Panc1 (cell line): ENCODE data around the gene BNIP3. TPM values are rescaled to one million over a fixed set of nuclear protein-coding genes. Genes with fewer than 3 reads are reported as not detected.

Experiments used
- ATAC-seq: fragments of 200-7000 bp; cut with Tn5 transposase; 2 replicates; pipeline ENCODE4 v1.9.1; 2020; ENCODE audit warnings: mild to moderate bottlenecking, moderate library complexity
- BruUV-seq: library from RNA; stranded (reverse); fragments of 400-500 nt; replicated peaks from 2 replicates; lab custom pipeline; 2021; lab: Mats Ljungman, UMichigan
- CTCF ChIA-PET: fragments of 300-600 bp; sonication (Branson Sonifier 250); formaldehyde crosslinking; loops from one replicate; lab custom pipeline; 2022; ENCODE audit warnings: antibody characterized with exemption; lab: Charles Lee
- POLR2A ChIA-PET: fragments of 300-600 bp; sonication (Branson Sonifier 250); formaldehyde crosslinking; loops from one replicate; lab custom pipeline; 2022; ENCODE audit warnings: antibody characterized with exemption; lab: Charles Lee
- DNase-seq: peaks from one replicate; pipeline ENCODE4 v3.0.0-alpha.2; 2010; ENCODE audit warnings: low read depth, low spot score
- H3K27ac ChIP-seq: 2 replicates; pipeline ENCODE4 v1.5.1; 2011; ENCODE audit warnings: mild to moderate bottlenecking, low read length, inconsistent platforms
- H3K27me3 ChIP-seq: fragments of 200-500 bp; sonication (Bioruptor generic); 2 replicates; pipeline ENCODE4 v1.6.0; 2014; ENCODE audit warnings: low read length, inconsistent platforms; ENCODE audit not compliant: control insufficient read depth, insufficient read depth
- H3K36me3 ChIP-seq: fragments of 200-500 bp; sonication (Bioruptor generic); 2 replicates; pipeline ENCODE4 v1.5.1; 2014; ENCODE audit warnings: inconsistent platforms, mild to moderate bottlenecking, low read length, moderate library complexity; ENCODE audit not compliant: control insufficient read depth, insufficient read depth
- H3K4me1 ChIP-seq: 2 replicates; pipeline ENCODE4 v1.5.1; 2011; ENCODE audit warnings: inconsistent platforms, mild to moderate bottlenecking, low read length, moderate library complexity; ENCODE audit not compliant: control insufficient read depth, insufficient read depth
- H3K4me3 ChIP-seq, 2 experiments: 2 replicates each; pipeline ENCODE4 v1.5.1; 2011 to 2012; ENCODE audit warnings: low read depth in 2 of 2, low read length in 2 of 2, mild to moderate bottlenecking in 2 of 2, inconsistent platforms in 1 of 2, moderate library complexity in 1 of 2
- H3K9me3 ChIP-seq: fragments of 200-500 bp; sonication (Bioruptor generic); 2 replicates; pipeline ENCODE4 v1.5.1; 2014; ENCODE audit warnings: low read depth, mild to moderate bottlenecking, inconsistent platforms, low read length, moderate library complexity; ENCODE audit not compliant: control insufficient read depth, insufficient read depth
- CTCF ChIP-seq: fragments of 450-650 bp; IDR thresholded peaks from 2 replicates; pipeline ENCODE4 v1.5.1; 2017; ENCODE audit warnings: mild to moderate bottlenecking
- POLR2AphosphoS5 ChIP-seq: IDR thresholded peaks from 2 replicates; pipeline ENCODE4 v1.6.1; 2012; ENCODE audit warnings: mild to moderate bottlenecking, low read depth, low read length, moderate library complexity
- SIN3A ChIP-seq: IDR thresholded peaks from 2 replicates; pipeline ENCODE4 v1.6.1; 2012; ENCODE audit warnings: low read depth, mild to moderate bottlenecking, low read length, moderate library complexity, borderline replicate concordance; ENCODE audit not compliant: insufficient read depth
- TCF7L2 ChIP-seq: IDR thresholded peaks from 2 replicates; pipeline ENCODE4 v1.6.1; 2011; ENCODE audit warnings: mild to moderate bottlenecking, low read depth, low read length, inconsistent platforms
- in situ Hi-C: cut with HindIII; loops from 2 replicates; pipeline ENCODE4 v1.10.0; 2016; ENCODE audit warnings: low sequenced_read_pairs, low pct_unique_long_range_greater_than_20kb
- intact Hi-C: fragments of 100-400 bp; cut with micrococcal nuclease; formaldehyde crosslinking; loops from one replicate; pipeline ENCODE4 v1.10.0; 2022; ENCODE audit not compliant: unreplicated experiment
- total RNA-seq: library from RNA; stranded (reverse); gene quantifications from one replicate; pipeline ENCODE4 v1.2.1, GENCODE V29; 2021; ENCODE audit not compliant: unreplicated experiment
- TF ChIP-seq, protein P1 (sequence below), 2 experiments: IDR thresholded peaks; 2 replicates each; pipeline ENCODE4 v1.6.1; 2011 to 2012; ENCODE audit warnings: low read depth in 2 of 2, control low read depth in 1 of 2, low read length in 1 of 2, mild to moderate bottlenecking in 1 of 2, moderate library complexity in 1 of 2; ENCODE audit not compliant: insufficient read depth in 1 of 2

BNIP3 gene
- total RNA-seq, 1 experiment from 2014 or later, result 67.8 TPM

DNA sequence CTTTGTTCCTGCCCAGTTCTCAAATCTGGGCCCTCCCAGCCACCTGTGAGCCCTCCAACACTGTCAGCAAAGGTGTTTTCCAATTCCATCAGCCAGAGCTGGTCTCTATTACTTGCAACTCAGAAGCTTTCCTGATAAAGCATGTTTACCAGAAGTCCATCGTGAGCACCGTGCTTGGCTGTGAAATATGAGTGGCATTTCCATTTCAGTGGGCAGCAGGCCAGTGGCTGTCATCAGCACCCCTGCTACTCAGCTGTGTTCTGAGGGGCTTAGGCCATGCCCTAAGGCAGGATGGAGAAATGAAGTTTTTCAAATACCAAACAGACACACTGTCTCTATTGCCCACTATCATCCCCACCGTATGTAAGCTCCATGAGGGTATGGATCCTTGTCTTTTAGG is 12.7 kb upstream of the BNIP3 start:
- TF ChIP-seq, protein P1, sequence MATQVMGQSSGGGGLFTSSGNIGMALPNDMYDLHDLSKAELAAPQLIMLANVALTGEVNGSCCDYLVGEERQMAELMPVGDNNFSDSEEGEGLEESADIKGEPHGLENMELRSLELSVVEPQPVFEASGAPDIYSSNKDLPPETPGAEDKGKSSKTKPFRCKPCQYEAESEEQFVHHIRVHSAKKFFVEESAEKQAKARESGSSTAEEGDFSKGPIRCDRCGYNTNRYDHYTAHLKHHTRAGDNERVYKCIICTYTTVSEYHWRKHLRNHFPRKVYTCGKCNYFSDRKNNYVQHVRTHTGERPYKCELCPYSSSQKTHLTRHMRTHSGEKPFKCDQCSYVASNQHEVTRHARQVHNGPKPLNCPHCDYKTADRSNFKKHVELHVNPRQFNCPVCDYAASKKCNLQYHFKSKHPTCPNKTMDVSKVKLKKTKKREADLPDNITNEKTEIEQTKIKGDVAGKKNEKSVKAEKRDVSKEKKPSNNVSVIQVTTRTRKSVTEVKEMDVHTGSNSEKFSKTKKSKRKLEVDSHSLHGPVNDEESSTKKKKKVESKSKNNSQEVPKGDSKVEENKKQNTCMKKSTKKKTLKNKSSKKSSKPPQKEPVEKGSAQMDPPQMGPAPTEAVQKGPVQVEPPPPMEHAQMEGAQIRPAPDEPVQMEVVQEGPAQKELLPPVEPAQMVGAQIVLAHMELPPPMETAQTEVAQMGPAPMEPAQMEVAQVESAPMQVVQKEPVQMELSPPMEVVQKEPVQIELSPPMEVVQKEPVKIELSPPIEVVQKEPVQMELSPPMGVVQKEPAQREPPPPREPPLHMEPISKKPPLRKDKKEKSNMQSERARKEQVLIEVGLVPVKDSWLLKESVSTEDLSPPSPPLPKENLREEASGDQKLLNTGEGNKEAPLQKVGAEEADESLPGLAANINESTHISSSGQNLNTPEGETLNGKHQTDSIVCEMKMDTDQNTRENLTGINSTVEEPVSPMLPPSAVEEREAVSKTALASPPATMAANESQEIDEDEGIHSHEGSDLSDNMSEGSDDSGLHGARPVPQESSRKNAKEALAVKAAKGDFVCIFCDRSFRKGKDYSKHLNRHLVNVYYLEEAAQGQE (IDR thresholded peaks at IDR 0.05; ENCODE audit: insufficient read depth in 1 of 2, low read depth in 2 of 2, low read length in 1 of 2), result no peak
- TF ChIP-seq TCF7L2 (no peak), SIN3A (no peak), CTCF (no peak), POLR2AphosphoS5 (no peak)
- Histone ChIP-seq H3K4me3 (no peak overlapping the region), H3K27ac (no peak overlapping the region), H3K9me3 (no peaks in the 10 kb centered on the region), H3K36me3 (no peaks in the 10 kb centered on the region), H3K27me3 (no peaks in the 10 kb centered on the region), H3K4me1 (peaks cover 5% of the 10 kb centered on the region; the same call in 1 of the 2 replicates)
- ChIA-PET POLR2A (no interaction called here), CTCF (interaction anchor here (0.6 to 1.0 kb wide), 2 partner anchors 28 to 961 kb away, joined by 3 read pairs; no protein-coding TSS in a partner anchor)
- intact Hi-C loops (no loop called here), in situ Hi-C loops (no loop called here)
- ATAC-seq (no peak), DNase-seq (no peak)
- no TSS peak for BruUV-seq

DNA sequence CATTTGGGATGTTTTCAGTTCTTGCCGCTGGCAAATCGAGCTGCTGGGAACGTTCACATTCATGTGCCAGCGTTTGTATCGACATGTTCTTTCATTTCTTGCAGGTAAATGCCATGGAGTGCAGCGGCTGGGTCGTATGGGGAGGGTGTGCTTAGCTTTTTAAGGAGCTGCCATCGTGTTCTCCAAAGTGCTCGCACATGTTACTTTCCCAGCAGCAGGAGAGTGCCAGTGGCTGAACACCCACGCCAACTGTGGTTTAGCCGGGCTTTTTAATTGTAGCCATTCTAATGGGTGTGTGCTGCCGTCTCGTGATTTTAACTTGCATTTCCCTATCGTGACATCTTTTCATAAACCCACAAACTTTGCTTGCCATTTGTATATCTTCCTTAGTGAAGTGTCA is 11.6 kb upstream of the BNIP3 start:
- ATAC-seq (no peak), DNase-seq (no peak)
- Histone ChIP-seq H3K9me3 (no peaks in the 10 kb centered on the region), H3K36me3 (no peaks in the 10 kb centered on the region), H3K27ac (no peak overlapping the region), H3K4me3 (no peak overlapping the region; a peak in 1 of 4 replicates), H3K27me3 (no peaks in the 10 kb centered on the region), H3K4me1 (peaks cover 5% of the 10 kb centered on the region; the same call in 1 of the 2 replicates)
- TF ChIP-seq TCF7L2 (no peak), SIN3A (no peak), CTCF (no peak)
- TF ChIP-seq, protein P1 (IDR thresholded peaks at IDR 0.05; ENCODE audit: insufficient read depth in 1 of 2, low read depth in 2 of 2, low read length in 1 of 2), result no peak
- intact Hi-C loops, result no loop called here
- in situ Hi-C loops, result no loop called here
- POLR2A ChIA-PET, result no interaction called here
- CTCF ChIA-PET, result no interaction called here
- BruUV-seq, result no TSS peak
